RCC 7860 (cell line): Measurements from ENCODE around the gene CBX3.
"Not testable (repeated sequence)": the region's sequence is repeated elsewhere in the genome, so short reads cannot be mapped to it uniquely, and the experiment has no call there.

Experiments
- DNase-seq: peaks from one replicate; pipeline ENCODE4 v3.0.0-alpha.2; 2015; ENCODE audit warnings: low spot score
- FAIRE-seq: peaks from 2 replicates; lab custom pipeline; 2012; peaks lifted over from hg19 to GRCh38; lab: Jason Lieb, UNC

CBX3 gene

GRCh38 chr7:26201247-26202018 is at the start of gene CBX3:
Gene CBX3 (plus strand): TSS chr7:26201745. CDS start chr7:26202999, 1,254 bp downstream.
- DNase-seq (peak; percentile 91), FAIRE-seq (no peak)

- no peak for FAIRE-seq
Observed at GRCh38 chr7:26151953-26152781, 49.4 kb upstream of the CBX3 start, which contains the start of gene NFE2L3. Gene NFE2L3 (plus strand): TSS chr7:26152198. CDS start chr7:26152499, 301 bp downstream.

GRCh38 chr7:26152782-26153240 is 48.7 kb upstream of the CBX3 start:
- FAIRE-seq, result not testable (repeated sequence)

More at GRCh38 chr7:26151953-26152781, 49.4 kb upstream of the CBX3 start, which contains the start of gene NFE2L3:
- peak; percentile 69 for DNase-seq

DNA sequence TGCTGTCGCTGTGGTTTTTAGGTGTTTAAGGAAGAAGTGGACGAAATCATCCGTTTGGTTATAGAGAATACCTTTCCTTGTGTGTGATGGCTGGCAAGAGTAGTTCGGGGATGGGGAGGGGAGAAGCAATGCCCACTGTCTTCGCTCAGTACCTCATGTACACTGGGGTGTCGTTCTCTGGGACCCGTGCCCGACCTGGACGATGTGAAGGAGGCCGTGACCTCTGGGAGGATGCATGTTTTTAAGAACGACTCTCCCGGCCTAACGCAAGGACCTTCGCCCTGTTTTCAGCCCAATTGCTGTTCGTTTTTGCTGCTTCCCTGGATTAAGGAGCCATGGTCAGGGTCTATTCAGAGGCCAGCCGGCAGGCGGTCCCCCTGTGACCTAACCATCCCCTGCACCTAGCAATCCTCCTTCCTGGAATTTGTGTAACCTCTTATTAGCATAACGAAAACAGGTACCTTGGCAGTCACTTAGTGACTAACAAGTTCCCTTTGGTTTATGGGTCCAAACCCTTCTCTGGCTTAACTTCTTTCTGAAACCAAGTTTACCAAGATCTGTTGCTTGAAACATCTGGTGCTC is 48.2 kb upstream of the CBX3 start:
- DNase-seq (no peak), FAIRE-seq (no peak)

More at GRCh38 chr7:26152782-26153240, 48.7 kb upstream of the CBX3 start:
- DNase-seq, result not testable (repeated sequence)

GRCh38 chr7:26153823-26154783 is 47.4 kb upstream of the CBX3 start:
- DNase-seq (peak; percentile 71), FAIRE-seq (peak; percentile 32)

DNA sequence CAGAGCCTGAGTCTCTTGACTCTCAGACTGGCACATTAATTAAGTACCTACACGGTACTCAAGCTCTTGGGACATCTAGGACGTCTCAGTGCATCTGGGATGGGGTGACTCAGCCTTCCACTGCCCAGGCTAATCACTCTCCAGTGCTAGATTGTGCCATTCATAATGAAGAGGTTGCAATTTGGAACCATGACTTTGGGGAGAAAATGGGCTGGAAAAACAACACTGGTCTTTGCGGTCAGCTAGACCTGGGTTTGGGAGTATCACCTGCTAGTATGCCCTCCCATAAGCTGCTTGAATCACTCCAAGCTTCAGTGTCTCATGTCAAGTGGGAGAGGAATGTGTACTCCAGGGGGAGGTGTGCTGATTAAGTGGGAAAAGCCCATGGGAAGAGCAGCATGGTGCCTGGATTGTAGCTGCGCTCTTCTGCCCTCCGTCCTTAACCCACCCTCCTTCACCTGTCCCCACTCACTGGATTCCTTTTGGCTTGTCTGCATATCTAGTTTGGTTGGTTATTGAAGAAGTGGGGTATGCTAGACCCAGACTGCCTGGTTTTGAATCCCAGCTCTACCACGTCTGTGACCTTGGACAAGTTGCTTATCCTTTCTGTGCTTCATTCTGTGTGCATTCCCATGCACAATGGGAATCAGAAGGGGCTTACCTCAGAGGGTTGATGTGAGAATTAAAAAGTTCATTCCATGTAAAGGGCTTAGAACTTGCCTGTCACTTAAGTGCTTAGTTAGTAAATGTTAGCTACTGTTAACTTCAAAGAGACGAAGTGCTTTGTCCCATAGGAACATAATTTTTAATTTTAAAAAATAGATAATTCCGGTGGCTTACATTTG is 45.8 kb upstream of the CBX3 start:
- FAIRE-seq, result peak; percentile 88
- peak; percentile 91 for DNase-seq

GRCh38 chr7:26156451-26157420 is 44.8 kb upstream of the CBX3 start:
- DNase-seq (peak; percentile 95), FAIRE-seq (peak; percentile 95)

DNA sequence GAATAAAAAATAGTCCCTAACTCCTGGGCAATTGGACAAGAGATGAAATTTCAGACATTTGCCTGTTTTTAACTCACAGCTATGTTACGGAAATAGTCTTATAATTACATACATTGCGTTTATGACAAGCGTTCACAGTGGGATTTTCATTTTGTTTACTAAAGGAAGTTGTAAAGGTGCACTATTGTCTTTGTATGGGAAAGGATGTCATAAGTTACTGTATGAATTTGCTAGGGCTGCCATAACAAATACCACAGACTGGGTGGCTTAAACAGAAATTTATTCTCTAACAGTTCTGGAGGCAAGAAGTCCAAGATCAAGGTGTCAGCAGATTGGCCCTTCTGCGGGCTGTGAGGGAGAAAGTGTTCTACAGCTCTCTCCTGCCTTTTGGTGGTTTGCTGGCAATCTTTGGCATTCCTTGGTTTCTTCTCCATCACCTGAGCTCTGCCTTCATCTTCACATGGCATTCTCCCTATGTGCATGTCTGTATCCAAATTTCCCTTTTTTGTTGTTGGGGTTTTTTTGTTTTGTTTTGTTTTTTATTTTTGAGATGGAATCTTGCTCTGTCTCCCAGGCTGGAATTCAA is 43.9 kb upstream of the CBX3 start:
- no peak for FAIRE-seq
- no peak for DNase-seq

GRCh38 chr7:26159243-26159642 is 42.3 kb upstream of the CBX3 start:
- FAIRE-seq (no peak), DNase-seq (peak; percentile 62)

DNA sequence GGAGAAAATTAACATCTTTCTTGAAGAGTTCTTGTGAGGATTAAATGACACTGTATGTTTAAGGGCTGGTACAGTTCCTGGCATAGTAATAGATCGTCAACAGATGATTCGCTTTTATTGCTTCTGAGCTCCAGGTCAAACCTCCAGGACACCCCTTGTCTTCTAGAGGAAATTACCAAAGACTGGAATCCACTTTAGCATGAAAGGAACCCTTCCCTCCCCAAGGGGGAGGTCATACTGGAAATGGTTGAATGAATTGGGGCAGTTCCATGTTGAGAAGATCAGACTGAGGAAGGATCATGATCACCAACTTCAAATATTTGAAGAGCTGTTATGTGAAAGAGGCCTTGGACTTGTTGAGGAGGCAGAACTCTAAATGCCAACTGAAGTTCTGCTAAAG is 40.6 kb upstream of the CBX3 start:
- no peak for FAIRE-seq
- DNase-seq, result no peak

DNA sequence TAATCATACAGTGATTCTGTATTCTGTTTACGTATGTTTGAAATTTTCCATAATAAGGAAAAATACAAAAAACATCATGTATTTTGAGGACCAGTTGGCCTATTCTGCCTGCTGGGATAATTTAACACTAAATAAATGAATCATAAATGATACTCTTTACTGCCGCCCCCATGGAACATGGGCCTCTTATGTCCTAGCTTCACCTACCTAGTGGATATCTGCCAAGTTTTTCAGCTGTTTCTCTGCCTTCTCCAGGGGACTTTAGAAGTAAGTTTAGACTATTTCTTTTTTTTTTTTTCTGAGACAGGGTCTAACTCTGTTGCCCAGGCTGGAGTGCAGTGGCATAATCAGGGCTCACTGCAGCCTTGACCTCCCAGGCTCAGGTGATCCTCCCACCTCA is 39.1 kb upstream of the CBX3 start:
- no peak for DNase-seq
- FAIRE-seq, result no peak

- DNase-seq, FAIRE-seq: not testable (repeated sequence)
Observed at GRCh38 chr7:26163804-26164203, 37.7 kb upstream of the CBX3 start.

- DNase-seq (no peak), FAIRE-seq (no peak)
Observed at GRCh38 chr7:26165950-26166683, 35.4 kb upstream of the CBX3 start.

DNA sequence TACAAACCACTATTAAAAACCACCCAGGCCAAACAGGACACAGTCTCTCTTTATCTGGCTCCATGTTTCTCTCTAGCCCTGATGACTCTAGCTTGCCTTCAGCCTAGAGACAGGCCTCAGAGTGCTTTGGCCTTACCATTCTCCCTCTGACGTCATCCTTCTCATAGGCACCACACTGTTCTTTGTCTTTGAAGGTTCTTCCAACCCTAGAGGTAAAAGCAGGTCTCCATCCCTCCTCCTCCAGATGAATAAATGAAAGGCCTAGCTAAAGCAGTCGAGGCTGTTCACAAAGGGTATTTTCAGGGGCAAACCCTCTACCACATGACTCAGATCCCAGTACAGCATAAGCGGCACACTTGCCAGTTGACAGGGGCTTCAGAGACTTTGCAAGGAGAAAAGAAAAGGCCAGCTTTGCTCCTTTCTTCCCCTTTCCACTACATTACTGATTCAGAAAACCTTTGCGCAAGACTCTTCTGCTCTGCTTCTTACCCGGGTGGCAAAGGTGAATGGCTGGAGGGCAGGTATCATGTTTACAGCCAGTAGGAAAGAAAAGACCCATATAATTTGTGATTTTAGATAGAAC is 34.8 kb upstream of the CBX3 start:
- DNase-seq (no peak), FAIRE-seq (no peak)

DNA sequence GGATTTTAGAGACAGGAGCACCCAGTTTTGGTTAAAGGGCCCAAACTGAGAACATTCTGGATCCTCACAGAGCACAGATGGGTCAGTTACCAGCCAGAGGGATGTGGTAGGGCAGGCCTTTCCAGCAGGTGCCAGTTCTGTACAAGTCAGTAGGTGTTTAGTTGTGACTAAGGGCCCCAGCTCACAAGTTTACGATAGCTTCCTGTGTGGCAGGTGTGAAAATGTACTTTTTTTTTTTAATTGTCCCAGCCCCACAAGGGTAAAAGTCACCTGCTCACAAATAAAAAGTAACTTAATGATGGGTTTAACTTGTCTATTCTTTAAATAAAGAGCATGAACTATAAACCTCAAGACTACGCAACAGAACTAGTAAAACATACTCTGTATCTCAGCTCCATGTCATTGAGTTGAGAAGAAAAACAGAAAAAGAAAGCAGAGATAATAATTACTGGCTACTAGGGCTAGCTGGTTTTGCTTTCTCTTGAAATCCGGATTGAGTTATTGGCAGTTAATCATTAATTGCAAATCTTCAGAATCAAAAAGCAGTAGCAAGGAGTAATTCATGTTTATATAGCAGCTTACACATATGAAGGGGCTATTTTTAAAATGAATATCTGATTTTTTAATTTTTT is 34.1 kb upstream of the CBX3 start:
- FAIRE-seq (peak; percentile 57), DNase-seq (no peak)

- FAIRE-seq (no peak), DNase-seq (no peak)
Observed at GRCh38 chr7:26168458-26169023, 33.0 kb upstream of the CBX3 start.
